AG09319 (cell line): ENCODE measurements around the gene KIF26B.
A peak's percentile ranks its signal among the peaks of the same experiment; 100 is the strongest.
"Not testable (repeated sequence)": the region's sequence is repeated elsewhere in the genome, so short reads cannot be mapped to it uniquely, and the experiment has no call there.

Experiments
- DNase-seq: peaks from one replicate; pipeline ENCODE4 v3.0.0-alpha.2; 2010; ENCODE audit warnings: low read depth; ENCODE audit errors: extremely low read depth
- CTCF ChIP-seq: IDR thresholded peaks from 2 replicates; pipeline ENCODE4 v1.5.1; 2011; ENCODE audit warnings: low read depth, mild to moderate bottlenecking, inconsistent platforms, low read length, moderate library complexity

KIF26B gene

GRCh38 chr1:245702346-245702745 lies 547.6 kb downstream of the KIF26B start:
- TF ChIP-seq CTCF, result no peak
- no peak for DNase-seq

- TF ChIP-seq CTCF, result no peak
- no peak for DNase-seq
Measured at GRCh38 chr1:245704341-245704740, 549.6 kb downstream of the KIF26B start.

- TF ChIP-seq CTCF, result no peak
- DNase-seq, result no peak
Measured at GRCh38 chr1:245704765-245705164, 550.0 kb downstream of the KIF26B start.

- DNase-seq, result no peak
- TF ChIP-seq CTCF, result no peak
Measured at GRCh38 chr1:245707941-245708340, 553.2 kb downstream of the KIF26B start.

- no peak for TF ChIP-seq CTCF
- no peak for DNase-seq
Measured at GRCh38 chr1:245710961-245711903, 556.4 kb downstream of the KIF26B start.

GRCh38 chr1:245714027-245714426 lies 559.2 kb downstream of the KIF26B start:
- DNase-seq, result not testable (repeated sequence)

GRCh38 chr1:245715291-245715701 lies 560.5 kb downstream of the KIF26B start:
- no peak for TF ChIP-seq CTCF
- DNase-seq, result no peak

GRCh38 chr1:245715970-245716369 lies 561.2 kb downstream of the KIF26B start:
- peak; percentile 32 for DNase-seq
- TF ChIP-seq CTCF, result no peak
